ENCODE measurements around the gene AOPEP.
A peak's percentile ranks its signal among the peaks of the same experiment; 100 is the strongest.

AOPEP gene

DNA sequence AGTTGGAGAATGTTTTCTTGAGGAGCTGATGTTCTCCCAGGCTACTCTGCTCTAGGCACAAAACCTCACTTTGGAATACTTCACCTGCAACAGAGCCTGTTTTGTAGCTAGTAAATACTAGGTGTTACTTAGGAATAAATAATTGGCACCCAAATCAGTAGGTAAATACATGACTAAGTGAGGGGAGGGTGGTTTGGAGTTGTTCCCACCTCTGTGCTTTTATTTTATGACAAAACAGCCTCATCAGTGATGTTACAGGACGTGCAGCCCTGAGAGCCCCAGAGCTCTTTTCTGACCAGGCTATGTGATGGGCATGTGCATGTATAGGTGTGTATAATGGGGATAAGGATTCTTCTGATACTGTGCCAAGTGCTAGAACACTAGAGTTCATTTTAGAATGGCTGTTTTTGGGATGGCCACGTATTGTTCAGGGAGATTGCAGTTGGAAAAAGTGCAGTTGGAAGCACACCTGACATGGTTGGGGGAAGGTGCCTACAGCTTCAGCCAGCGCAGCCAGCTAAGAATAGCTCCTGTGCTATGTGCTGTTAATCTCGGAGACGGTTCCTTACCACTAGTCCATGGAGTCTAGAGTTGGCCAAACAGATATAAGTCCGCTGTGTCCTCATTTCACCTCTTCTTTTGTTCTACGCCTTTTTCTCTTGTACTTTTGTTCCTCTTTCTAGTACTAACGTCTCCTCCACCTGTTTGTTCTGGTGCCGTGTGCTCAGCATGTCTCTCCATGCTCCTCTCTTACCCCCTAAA is 306.3 kb downstream of the AOPEP start:
- Histone ChIP-seq H3K36me3 (ENCODE audit: insufficient read depth, low read length) (no peaks in the 10 kb centered on the region), H3K4me2 (ENCODE audit: low read depth, low read length, poor library complexity, severe bottlenecking) (peak overlapping the region; percentile 62), H3K27me3 (ENCODE audit: insufficient read depth, low read length, poor library complexity, severe bottlenecking) (no peaks in the 10 kb centered on the region), H3K4me1 (ENCODE audit: insufficient read depth, low read length, poor library complexity, severe bottlenecking) (peaks cover 24% of the 10 kb centered on the region), H3K9ac (ENCODE audit: low read depth, low read length, poor library complexity, severe bottlenecking) (no peak overlapping the region), H3K9me2 (replicated peaks; ENCODE audit: low read depth, low read length) (no peaks in the 10 kb centered on the region), H3F3A (ENCODE audit: low read depth) (no peaks in the 10 kb centered on the region), H3K4me3 (ENCODE audit: low read length, poor library complexity, severe bottlenecking) (no peak overlapping the region), H3K9me3 (ENCODE audit: insufficient read depth, low read depth, low read length) (no peaks in the 10 kb centered on the region), H2AFZ (ENCODE audit: low read length) (no peak overlapping the region), H4K20me1 (ENCODE audit: insufficient read depth, low read length, poor library complexity, severe bottlenecking) (no peaks in the 10 kb centered on the region), H3K79me2 (ENCODE audit: insufficient read depth, low read length) (no peaks in the 10 kb centered on the region)
- TF ChIP-seq, protein P1, sequence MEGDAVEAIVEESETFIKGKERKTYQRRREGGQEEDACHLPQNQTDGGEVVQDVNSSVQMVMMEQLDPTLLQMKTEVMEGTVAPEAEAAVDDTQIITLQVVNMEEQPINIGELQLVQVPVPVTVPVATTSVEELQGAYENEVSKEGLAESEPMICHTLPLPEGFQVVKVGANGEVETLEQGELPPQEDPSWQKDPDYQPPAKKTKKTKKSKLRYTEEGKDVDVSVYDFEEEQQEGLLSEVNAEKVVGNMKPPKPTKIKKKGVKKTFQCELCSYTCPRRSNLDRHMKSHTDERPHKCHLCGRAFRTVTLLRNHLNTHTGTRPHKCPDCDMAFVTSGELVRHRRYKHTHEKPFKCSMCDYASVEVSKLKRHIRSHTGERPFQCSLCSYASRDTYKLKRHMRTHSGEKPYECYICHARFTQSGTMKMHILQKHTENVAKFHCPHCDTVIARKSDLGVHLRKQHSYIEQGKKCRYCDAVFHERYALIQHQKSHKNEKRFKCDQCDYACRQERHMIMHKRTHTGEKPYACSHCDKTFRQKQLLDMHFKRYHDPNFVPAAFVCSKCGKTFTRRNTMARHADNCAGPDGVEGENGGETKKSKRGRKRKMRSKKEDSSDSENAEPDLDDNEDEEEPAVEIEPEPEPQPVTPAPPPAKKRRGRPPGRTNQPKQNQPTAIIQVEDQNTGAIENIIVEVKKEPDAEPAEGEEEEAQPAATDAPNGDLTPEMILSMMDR (conservative IDR thresholded peaks at IDR 0.05; ENCODE audit: low read length), result no peak
- TF ChIP-seq EZH2phosphoT487 (IDR thresholded peaks at IDR 0.05; ENCODE audit: borderline replicate concordance), result no peak

DNA sequence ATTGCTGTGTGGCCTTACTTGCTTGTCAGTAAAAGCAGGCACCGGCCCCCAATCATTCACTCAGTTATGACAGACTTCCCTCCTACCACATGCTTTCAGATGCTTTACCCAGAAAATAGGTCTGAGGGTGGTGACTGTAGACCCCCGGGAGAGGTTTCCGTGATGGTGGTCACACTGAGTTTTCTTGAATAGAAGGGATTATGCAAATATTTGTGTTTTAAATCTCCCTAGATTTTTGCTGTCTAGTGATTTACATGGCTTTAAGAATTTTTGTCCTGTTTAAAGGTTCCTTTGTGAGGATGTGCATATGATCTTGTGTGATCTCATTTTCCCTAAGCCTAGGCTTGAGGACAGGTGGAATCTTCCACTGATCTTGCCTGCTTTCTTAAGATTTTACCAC is 309.3 kb downstream of the AOPEP start:
- H3K79me2 ChIP-seq (ENCODE audit: insufficient read depth, low read length), result no peaks in the 10 kb centered on the region

DNA sequence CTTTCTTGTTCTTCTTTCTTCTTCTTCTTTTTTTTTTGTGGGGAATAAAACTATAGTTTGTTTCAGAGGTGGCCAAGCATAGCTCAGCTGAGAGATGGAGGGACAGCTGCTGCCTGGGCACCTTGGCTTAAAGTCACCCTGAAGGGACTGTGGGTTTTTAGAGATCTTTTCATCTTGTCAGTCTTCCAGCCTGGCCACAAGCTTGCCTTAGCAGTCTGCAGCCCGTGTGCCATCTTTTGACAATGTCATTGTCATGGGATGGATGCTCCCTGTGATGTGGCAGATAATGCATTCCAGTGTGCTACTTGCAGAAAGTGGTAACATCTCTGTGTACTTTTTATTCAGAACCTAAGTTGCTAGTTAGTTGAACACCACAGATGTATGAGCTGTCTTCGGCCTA is 310.2 kb downstream of the AOPEP start:
- H3K9me3 ChIP-seq (ENCODE audit: insufficient read depth, low read depth, low read length), result no peaks in the 10 kb centered on the region
- H3K9ac ChIP-seq (ENCODE audit: low read depth, low read length, poor library complexity, severe bottlenecking), result no peak overlapping the region
- no peak overlapping the region for H3K4me3 ChIP-seq (ENCODE audit: low read length, poor library complexity, severe bottlenecking)
- no peaks in the 10 kb centered on the region for H3K79me2 ChIP-seq (ENCODE audit: insufficient read depth, low read length)
- TF ChIP-seq, protein P1 (conservative IDR thresholded peaks at IDR 0.05; ENCODE audit: low read length), result no peak
- no peak for TF ChIP-seq EZH2phosphoT487 (IDR thresholded peaks at IDR 0.05; ENCODE audit: borderline replicate concordance)
- H3K36me3 ChIP-seq (ENCODE audit: insufficient read depth, low read length), result no peaks in the 10 kb centered on the region
- peaks cover 12% of the 10 kb centered on the region for H3K4me1 ChIP-seq (ENCODE audit: insufficient read depth, low read length, poor library complexity, severe bottlenecking)
- H2AFZ ChIP-seq (ENCODE audit: low read length), result no peak overlapping the region
- no peaks in the 10 kb centered on the region for H3K27me3 ChIP-seq (ENCODE audit: insufficient read depth, low read length, poor library complexity, severe bottlenecking)
- H3F3A ChIP-seq (ENCODE audit: low read depth), result no peaks in the 10 kb centered on the region
- no peaks in the 10 kb centered on the region for H3K9me2 ChIP-seq (replicated peaks; ENCODE audit: low read depth, low read length)
- H3K4me2 ChIP-seq (ENCODE audit: low read depth, low read length, poor library complexity, severe bottlenecking), result no peak overlapping the region
- no peaks in the 10 kb centered on the region for H4K20me1 ChIP-seq (ENCODE audit: insufficient read depth, low read length, poor library complexity, severe bottlenecking)

More for the DNA sequence above, 309.3 kb downstream of the AOPEP start:
- Histone ChIP-seq H3K4me3 (ENCODE audit: low read length, poor library complexity, severe bottlenecking) (no peak overlapping the region), H3K9me3 (ENCODE audit: insufficient read depth, low read depth, low read length) (no peaks in the 10 kb centered on the region), H2AFZ (ENCODE audit: low read length) (no peak overlapping the region), H3K36me3 (ENCODE audit: insufficient read depth, low read length) (no peaks in the 10 kb centered on the region), H4K20me1 (ENCODE audit: insufficient read depth, low read length, poor library complexity, severe bottlenecking) (no peaks in the 10 kb centered on the region), H3K9ac (ENCODE audit: low read depth, low read length, poor library complexity, severe bottlenecking) (no peak overlapping the region), H3F3A (ENCODE audit: low read depth) (no peaks in the 10 kb centered on the region), H3K4me1 (ENCODE audit: insufficient read depth, low read length, poor library complexity, severe bottlenecking) (peaks cover 21% of the 10 kb centered on the region), H3K27me3 (ENCODE audit: insufficient read depth, low read length, poor library complexity, severe bottlenecking) (no peaks in the 10 kb centered on the region), H3K4me2 (ENCODE audit: low read depth, low read length, poor library complexity, severe bottlenecking) (no peak overlapping the region), H3K9me2 (replicated peaks; ENCODE audit: low read depth, low read length) (no peaks in the 10 kb centered on the region)
- TF ChIP-seq, protein P1 (conservative IDR thresholded peaks at IDR 0.05; ENCODE audit: low read length), result no peak
- no peak for TF ChIP-seq EZH2phosphoT487 (IDR thresholded peaks at IDR 0.05; ENCODE audit: borderline replicate concordance)
